Natural killer cell (primary cell): ENCODE measurements around the gene CDSN. TPM values are rescaled to one million over a fixed set of nuclear protein-coding genes. Genes with fewer than 3 reads are reported as not detected.

Experiments used
- ATAC-seq, 3 donors: fragments of 150-1000 bp in 2 of 3; fragments of 200-7000 bp in 1 of 3; cut with Tn5 transposase; 1 replicate in 1 of 3; 2 replicates in 2 of 3; pipeline ENCODE4 v1.10.0; 2021; ENCODE audit warnings: mild to moderate bottlenecking in 2 of 3, moderate library complexity in 2 of 3
- DNase-seq, 2 donors: peaks; one replicate each; pipeline versions ENCODE4 v3.0.0 to v3.0.0-alpha.2; 2013 to 2021; ENCODE audit warnings: mixed read lengths in 1 of 2
- H3K27ac ChIP-seq: one replicate; pipeline ENCODE4 v1.5.1; 2013; ENCODE audit warnings: mild to moderate bottlenecking, low read length
- H3K27me3 ChIP-seq: one replicate; pipeline ENCODE4 v1.6.1; 2013; ENCODE audit warnings: low read length; ENCODE audit not compliant: control insufficient read depth, insufficient read depth
- H3K36me3 ChIP-seq: one replicate; pipeline ENCODE4 v1.6.1; 2013; ENCODE audit warnings: low read length; ENCODE audit not compliant: control insufficient read depth, insufficient read depth
- H3K4me1 ChIP-seq: one replicate; pipeline ENCODE4 v1.6.1; 2013; ENCODE audit warnings: low read length; ENCODE audit not compliant: control insufficient read depth, insufficient read depth
- H3K4me3 ChIP-seq: one replicate; pipeline ENCODE4 v1.5.1; 2013; ENCODE audit warnings: low read length
- H3K9me3 ChIP-seq: one replicate; pipeline ENCODE4 v1.6.1; 2013; ENCODE audit warnings: low read length; ENCODE audit not compliant: control insufficient read depth, insufficient read depth
- H3K27ac Mint-ChIP-seq, 2 donors: one replicate each; pipeline ENCODE4 v1.8.0; 2022; ENCODE audit warnings: mild to moderate bottlenecking in 2 of 2, mixed read lengths in 2 of 2, moderate library complexity in 1 of 2
- H3K27me3 Mint-ChIP-seq, 2 donors: one replicate each; pipeline ENCODE4 v1.8.0; 2022; ENCODE audit warnings: low read depth in 2 of 2, mixed read lengths in 2 of 2
- H3K36me3 Mint-ChIP-seq: one replicate; pipeline ENCODE4 v1.8.0; 2022; ENCODE audit warnings: mixed read lengths
- H3K4me1 Mint-ChIP-seq, 2 donors: one replicate each; pipeline ENCODE4 v1.8.0; 2022; ENCODE audit warnings: mixed read lengths in 2 of 2
- H3K4me3 Mint-ChIP-seq: one replicate; pipeline ENCODE4 v1.8.0; 2022; ENCODE audit warnings: mild to moderate bottlenecking, moderate library complexity, mixed read lengths
- H3K9me3 Mint-ChIP-seq, 2 donors: one replicate each; pipeline ENCODE4 v1.8.0; 2022; ENCODE audit warnings: mixed read lengths in 2 of 2
- CTCF ChIP-seq: fragments of 200-600 bp; IDR thresholded peaks from one replicate; pipeline ENCODE4 v1.8.0; 2022; ENCODE audit warnings: antibody characterized with exemption
- WGBS: methylation state at CpG from one replicate; pipeline ENCODE4 v1.1.7; 2013; ENCODE audit warnings: missing lambda C conversion rate; ENCODE audit not compliant: insufficient coverage; 5-methylcytosine and 5-hydroxymethylcytosine counted together
- intact Hi-C: fragments of 100-400 bp; cut with micrococcal nuclease; formaldehyde crosslinking; loops from one replicate; pipeline ENCODE4 v1.14.2; 2022
- total RNA-seq, 4 donors: library from RNA; stranded (reverse); fragments of 120-200 nt in 1 of 4; gene quantifications; one replicate each; pipeline versions ENCODE4 v1.2.3 to v1.2.4, GENCODE V29; 2013 to 2022

Gene CDSN
- not detected for total RNA-seq
- not detected for total RNA-seq (2013)

GRCh38 chr6:31120151-31120915 lies at the start of gene CDSN:
TSS of gene CDSN (minus strand) at chr6:31120446. CDS start at chr6:31120419, 27 bp downstream.
- Mint-ChIP-seq H3K9me3 (no peaks in the 10 kb centered on the region), H3K27me3 (peaks cover 16 to 22% of the 10 kb centered on the region in 2 donors), H3K4me1 (no peaks in the 10 kb centered on the region), H3K4me3 (no peak within 1 kb of the TSS), H3K36me3 (no peaks in the 10 kb centered on the region), H3K27ac (no peak within 1 kb of the TSS)
- Histone ChIP-seq H3K9me3 (no peaks in the 10 kb centered on the region), H3K27me3 (no peaks in the 10 kb centered on the region), H3K4me3 (no peak within 1 kb of the TSS), H3K36me3 (no peaks in the 10 kb centered on the region), H3K4me1 (no peaks in the 10 kb centered on the region), H3K27ac (no peak within 1 kb of the TSS)
- 70% methylated on average over 26 of the region's 26 CpGs for WGBS
- TF ChIP-seq CTCF, result no peak
- intact Hi-C loops, result no loop called here
- ATAC-seq (no peak), DNase-seq (no peak)

GRCh38 chr6:31169123-31169857 lies 49.0 kb upstream of the CDSN start:
- H3K9me3 ChIP-seq, result no peaks in the 10 kb centered on the region
- TF ChIP-seq CTCF, result no peak
- Mint-ChIP-seq H3K27me3 (no peaks in the 10 kb centered on the region), H3K27ac (no peak overlapping the region), H3K4me3 (no peak overlapping the region), H3K9me3 (no peaks in the 10 kb centered on the region), H3K36me3 (no peaks in the 10 kb centered on the region), H3K4me1 (no peaks in the 10 kb centered on the region)
- DNase-seq (no peak), ATAC-seq (no peak)
- intact Hi-C loops, result no loop called here
- no peaks in the 10 kb centered on the region for H3K4me1 ChIP-seq
- no peak overlapping the region for H3K27ac ChIP-seq
- 93% methylated on average over 9 of the region's 10 CpGs for WGBS
- H3K27me3 ChIP-seq, result no peaks in the 10 kb centered on the region
- no peak overlapping the region for H3K4me3 ChIP-seq
- H3K36me3 ChIP-seq, result no peaks in the 10 kb centered on the region

- ATAC-seq (no peak), DNase-seq (no peak)
- H3K27ac ChIP-seq, result no peak overlapping the region
- H3K27me3 Mint-ChIP-seq, result no peaks in the 10 kb centered on the region
- no peaks in the 10 kb centered on the region for H3K27me3 ChIP-seq
- no peaks in the 10 kb centered on the region for H3K9me3 ChIP-seq
- no peaks in the 10 kb centered on the region for H3K4me1 Mint-ChIP-seq
- no peak overlapping the region for H3K27ac Mint-ChIP-seq
- no peaks in the 10 kb centered on the region for H3K4me1 ChIP-seq
- H3K4me3 ChIP-seq, result no peak overlapping the region
- no peaks in the 10 kb centered on the region for H3K36me3 ChIP-seq
- H3K9me3 Mint-ChIP-seq, result no peaks in the 10 kb centered on the region
- H3K36me3 Mint-ChIP-seq, result no peaks in the 10 kb centered on the region
- no peak overlapping the region for H3K4me3 Mint-ChIP-seq
- no peak for TF ChIP-seq CTCF
- intact Hi-C loops, result no loop called here
- 99% methylated on average over 3 of the region's 3 CpGs for WGBS
These were observed 48.4 kb upstream of the CDSN start for GRCh38 chr6:31168606-31169005.
